Renal pelvis (tissue), 4 donors: ENCODE data around the gene MPDZ. TPM values are rescaled to one million over a fixed set of nuclear protein-coding genes. Genes with fewer than 3 reads are reported as not detected.

ENCODE experiments used
- DNase-seq: peaks from one replicate; pipeline ENCODE4 v3.0.0-alpha.2; 2013
- polyA plus RNA-seq, 3 donors: library from polyadenylated mRNA; unstranded; fragments of 120-200 nt; gene quantifications; one replicate each; pipeline ENCODE4 v1.2.1, GENCODE V29; 2013; ENCODE audit not compliant: insufficient read length in 3 of 3

Gene MPDZ
- polyA plus RNA-seq, 3 donors = 47.5 to 57.8 (median 54.2) TPM

- DNase-seq = peak; percentile 29
These were observed 139.8 kb downstream of the MPDZ start for GRCh38 chr9:13139641-13140171.

- DNase-seq = peak; percentile 64
These were observed 142.1 kb downstream of the MPDZ start for GRCh38 chr9:13137426-13137825.

GRCh38 chr9:13131991-13132390, 147.5 kb downstream of the MPDZ start:
- no peak for DNase-seq

GRCh38 chr9:13131416-13131815, 148.1 kb downstream of the MPDZ start:
- DNase-seq = no peak

- no peak for DNase-seq
These were observed 151.1 kb downstream of the MPDZ start for GRCh38 chr9:13128266-13128860.

- DNase-seq = no peak
These were observed 152.4 kb downstream of the MPDZ start for GRCh38 chr9:13127131-13127530.

- DNase-seq = no peak
These were observed 154.2 kb downstream of the MPDZ start for GRCh38 chr9:13125261-13125660.

GRCh38 chr9:13122756-13123369, 156.6 kb downstream of the MPDZ start:
- no peak for DNase-seq

- DNase-seq = no peak
These were observed 161.2 kb downstream of the MPDZ start for GRCh38 chr9:13118313-13118712.

- no peak for DNase-seq
These were observed 163.2 kb downstream of the MPDZ start for GRCh38 chr9:13116292-13116691.

- no peak for DNase-seq
These were observed 165.7 kb downstream of the MPDZ start for GRCh38 chr9:13113751-13114150.

- no peak for DNase-seq
These were observed 166.3 kb downstream of the MPDZ start for GRCh38 chr9:13113216-13113615.

- DNase-seq = no peak
These were observed 167.7 kb downstream of the MPDZ start for GRCh38 chr9:13111778-13112177.

GRCh38 chr9:13110766-13111417, 168.6 kb downstream of the MPDZ start:
- no peak for DNase-seq

GRCh38 chr9:13109781-13110180, 169.7 kb downstream of the MPDZ start:
- DNase-seq = no peak

- no peak for DNase-seq
These were observed 172.5 kb downstream of the MPDZ start for GRCh38 chr9:13107008-13107407.

GRCh38 chr9:13100914-13101572, 178.4 kb downstream of the MPDZ start:
- DNase-seq = no peak

GRCh38 chr9:13095056-13095455, 184.4 kb downstream of the MPDZ start:
- DNase-seq = no peak

GRCh38 chr9:13090628-13091027, 188.9 kb downstream of the MPDZ start:
- no peak for DNase-seq

- no peak for DNase-seq
These were observed 189.8 kb downstream of the MPDZ start for GRCh38 chr9:13089666-13090065.

- peak; percentile 52 for DNase-seq
These were observed 190.6 kb downstream of the MPDZ start for GRCh38 chr9:13088720-13089427.

- DNase-seq = no peak
These were observed 195.4 kb downstream of the MPDZ start for GRCh38 chr9:13083963-13084528.
